HG03521 (cell line): ENCODE results near the gene RND3.

Source experiments
- ATAC-seq: cut with Tn5 transposase; IDR thresholded peaks from one replicate; pipeline ENCODE4 v1.9.1; 2021; ENCODE audit warnings: mild to moderate bottlenecking, moderate library complexity; ENCODE audit not compliant: unreplicated experiment

The RND3 gene

DNA sequence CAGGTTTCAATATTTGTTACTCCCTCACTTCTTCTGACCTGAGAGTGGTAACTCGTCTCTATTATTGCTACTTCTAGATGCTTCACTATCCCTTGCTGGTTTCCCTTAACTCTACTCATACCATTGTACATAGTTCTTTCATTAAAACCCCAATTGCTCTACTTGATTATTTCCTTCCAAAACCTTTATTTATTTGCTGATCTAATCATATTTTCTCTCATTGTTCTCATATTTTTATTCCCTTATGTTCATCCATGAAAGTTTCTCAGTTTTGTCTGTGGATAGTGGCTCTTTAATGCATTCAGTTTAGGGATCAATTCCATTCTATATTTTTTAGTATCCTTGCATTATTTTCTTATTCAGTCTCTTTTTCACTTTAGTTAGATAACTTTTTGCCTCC lies 42.1 kb downstream of the RND3 start:
- no peak for ATAC-seq

DNA sequence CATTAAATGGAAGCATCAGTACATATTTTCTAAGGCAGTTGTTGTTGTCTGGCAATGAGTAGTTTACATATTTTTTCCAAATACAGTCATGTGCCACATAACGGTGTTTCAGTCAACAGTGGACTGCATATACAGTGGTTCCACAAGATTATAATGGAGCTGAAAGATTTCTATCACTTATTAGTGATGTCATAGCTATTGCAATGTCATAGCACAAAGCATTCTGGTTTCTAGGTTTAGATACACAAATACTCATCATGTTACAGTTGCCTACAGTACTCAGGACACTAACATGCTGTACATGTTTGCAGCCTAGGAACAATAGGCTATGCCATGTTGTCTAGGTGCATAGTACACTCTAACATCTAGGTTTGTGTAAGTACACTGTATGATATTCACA lies 45.0 kb downstream of the RND3 start:
- ATAC-seq = no peak

DNA sequence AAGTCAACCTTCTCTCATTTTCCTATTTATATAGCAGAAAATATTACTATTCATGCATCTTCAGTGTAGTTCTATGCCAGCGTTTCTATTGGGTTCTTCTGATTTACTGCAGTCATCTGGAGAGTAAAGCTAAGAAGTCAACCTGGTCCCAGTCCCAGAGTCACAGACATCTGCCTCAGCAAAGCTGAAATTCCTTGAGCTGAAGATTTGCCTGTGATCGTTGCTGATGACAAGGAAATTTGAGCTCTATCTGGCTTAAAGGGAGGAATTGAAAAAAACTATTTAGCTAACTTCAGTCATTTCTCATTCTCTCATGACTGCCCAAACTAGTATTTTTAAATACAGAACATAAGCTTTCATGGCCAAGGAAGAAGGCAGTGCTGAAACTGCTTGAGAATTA lies 45.7 kb downstream of the RND3 start:
- ATAC-seq = no peak

DNA sequence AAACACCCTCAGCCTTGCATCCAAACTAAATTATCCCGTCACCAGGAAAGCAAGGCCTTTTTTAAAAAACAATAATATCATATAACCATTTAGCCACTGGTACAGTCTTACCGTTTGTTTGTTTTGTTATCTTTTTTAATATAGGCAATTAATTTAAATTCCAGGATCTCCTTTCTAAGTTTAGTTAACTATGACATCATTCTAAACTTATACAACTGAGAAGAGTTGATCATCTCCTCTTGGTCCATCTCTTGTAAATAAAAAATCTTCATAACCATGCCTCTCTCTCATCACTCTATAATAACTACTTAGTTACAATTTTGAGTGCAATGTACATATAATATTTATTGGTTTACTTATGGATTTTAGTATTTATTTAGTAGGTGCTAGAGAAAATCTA lies 46.2 kb downstream of the RND3 start:
- no peak for ATAC-seq

DNA sequence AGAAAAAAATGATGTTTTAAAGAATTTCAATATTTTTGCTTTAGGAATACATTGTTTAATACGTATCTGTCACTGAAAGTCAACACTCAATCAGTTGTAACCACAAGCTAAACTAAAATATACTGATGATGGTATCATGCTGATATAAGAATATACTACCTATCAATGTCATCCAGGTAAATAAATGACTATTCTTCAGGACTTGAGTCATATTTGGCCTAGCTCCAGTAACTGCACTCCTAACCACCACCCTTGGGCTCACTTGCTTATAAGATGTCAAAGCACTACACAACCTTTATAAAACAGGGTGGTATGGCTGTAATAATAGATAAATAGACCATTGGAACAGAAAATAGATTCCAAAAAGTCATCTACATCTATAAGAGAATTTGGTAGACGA lies 48.8 kb downstream of the RND3 start:
- ATAC-seq = no peak

DNA sequence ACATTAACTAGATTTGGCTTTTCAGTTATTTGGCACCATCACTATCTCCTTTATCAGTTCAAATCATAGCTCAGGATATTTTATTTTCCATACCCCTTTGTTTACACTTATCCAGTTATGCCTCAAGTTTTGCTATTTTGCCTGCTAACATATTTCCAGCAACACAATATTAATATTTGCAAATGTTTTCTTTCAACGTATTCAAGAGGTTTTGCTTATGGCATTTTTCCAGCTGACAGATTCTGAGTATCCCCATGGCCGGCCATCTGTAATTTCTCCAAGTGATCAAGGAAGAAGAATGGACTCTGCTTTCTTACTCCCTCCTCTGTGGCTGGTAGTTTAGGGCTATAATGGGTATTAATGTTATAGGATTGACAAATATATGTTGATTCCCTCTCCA lies 49.4 kb downstream of the RND3 start:
- ATAC-seq = no peak

DNA sequence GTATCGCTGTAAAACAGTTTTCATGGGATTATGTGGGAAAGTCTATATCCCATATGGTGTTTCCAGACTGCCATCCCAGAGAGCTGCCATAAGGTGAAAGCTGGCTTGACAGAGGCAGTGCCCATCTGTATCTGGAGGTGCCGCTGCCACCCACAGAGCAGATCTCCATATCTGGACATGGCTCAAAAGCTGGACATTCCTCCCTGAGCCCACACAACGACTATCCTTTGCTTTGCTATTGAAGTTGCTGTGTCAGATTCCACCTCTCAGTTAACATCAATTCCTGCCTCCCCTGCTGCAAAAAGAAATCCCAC lies 55.2 kb downstream of the RND3 start:
- no peak for ATAC-seq

DNA sequence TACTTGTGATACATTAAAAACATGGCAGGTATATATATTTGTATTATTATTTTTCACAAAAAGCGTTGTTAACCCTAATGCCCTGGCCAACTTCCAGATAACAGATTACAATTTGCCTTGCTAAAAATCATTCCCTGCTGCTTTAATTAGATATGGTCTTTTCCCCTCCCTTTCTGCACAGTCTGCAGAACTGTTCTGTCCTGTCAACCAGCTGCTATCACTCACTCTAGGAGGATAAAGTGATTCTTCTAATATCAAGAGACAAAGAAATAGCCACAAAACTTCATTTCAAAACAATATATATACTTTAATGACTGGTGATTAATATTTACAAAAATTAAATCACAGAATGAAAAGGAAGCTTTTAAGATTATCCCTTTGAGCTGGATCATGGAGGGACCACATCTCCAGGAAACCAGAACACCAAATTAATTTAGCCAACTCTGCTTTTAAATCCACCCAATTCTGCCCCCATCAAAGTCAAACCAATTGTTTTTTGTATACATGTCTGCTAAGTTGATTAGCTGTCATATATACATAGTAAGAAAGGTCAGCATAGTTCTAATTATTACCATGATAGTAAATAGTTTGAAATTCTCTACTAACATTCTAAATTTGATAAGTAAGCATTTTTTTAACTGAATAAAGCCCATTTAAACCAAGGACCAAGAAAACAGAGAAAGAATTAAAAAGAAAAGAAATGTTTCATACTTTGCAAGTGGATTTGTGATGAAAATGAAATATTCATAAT lies 55.7 kb downstream of the RND3 start:
- ATAC-seq = no peak

DNA sequence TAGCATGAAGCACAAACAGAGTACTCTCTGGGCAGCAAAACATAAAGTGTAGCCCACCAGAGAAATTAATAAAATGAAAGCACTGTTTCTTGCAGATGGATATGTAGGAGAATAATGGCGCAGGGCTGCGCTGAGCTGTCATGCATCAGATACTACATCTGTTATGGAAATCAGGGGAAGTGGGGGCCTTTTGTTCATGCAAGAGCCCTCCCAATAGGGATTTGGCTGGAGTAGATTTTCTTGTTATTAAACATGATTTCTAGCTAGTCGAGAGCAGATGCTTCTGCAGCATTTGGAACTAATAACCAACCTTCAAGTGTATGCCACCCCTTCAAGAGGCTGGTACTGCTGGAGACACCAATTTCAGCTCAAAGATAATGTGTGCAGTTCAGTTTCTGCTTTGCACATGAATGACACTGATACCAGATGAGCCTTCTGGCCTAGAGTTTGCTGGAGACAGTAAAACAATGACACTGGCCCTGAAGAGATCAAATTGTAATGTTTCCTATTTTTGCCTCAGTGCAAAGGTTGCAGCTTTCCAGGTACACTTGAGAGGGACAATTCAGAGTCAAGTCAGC lies 58.0 kb downstream of the RND3 start:
- ATAC-seq = no peak

DNA sequence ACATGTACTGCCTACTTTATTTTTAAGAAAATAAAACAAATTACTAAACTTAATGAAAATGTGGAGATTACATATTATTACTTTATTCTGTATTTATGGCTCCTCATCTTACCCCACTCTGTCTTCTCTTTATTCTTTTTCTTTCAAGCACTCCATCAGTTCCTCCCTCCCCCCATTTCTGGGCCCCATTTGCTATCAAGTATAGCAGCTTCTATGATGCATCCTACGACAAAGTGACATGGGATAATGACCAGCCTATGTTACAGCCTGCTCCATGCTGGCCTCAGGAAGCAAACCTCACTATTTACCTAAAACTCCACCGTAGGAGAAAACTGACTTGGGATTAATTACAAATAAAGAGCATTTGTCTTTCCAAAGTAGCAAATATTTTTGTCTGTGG lies 58.8 kb downstream of the RND3 start:
- ATAC-seq = no peak

DNA sequence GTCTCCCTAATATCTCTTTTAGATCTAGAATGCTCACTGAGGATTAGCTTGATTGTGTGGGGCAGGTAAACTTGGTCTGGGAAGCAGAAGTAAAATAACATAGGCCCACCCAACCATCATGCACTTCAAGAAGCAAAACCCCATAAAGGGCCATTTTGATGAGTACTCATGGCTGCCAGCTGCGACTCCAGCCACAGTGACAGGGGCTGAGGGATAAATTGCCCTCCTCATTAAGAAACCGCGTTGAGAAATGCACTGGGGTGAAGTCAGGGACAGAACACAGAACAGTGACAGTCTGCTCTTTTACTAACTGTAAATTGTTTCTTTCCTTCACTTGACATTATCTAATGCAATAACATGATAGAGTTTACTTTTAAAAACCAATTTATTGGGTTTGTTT lies 60.2 kb downstream of the RND3 start:
- ATAC-seq = no peak

DNA sequence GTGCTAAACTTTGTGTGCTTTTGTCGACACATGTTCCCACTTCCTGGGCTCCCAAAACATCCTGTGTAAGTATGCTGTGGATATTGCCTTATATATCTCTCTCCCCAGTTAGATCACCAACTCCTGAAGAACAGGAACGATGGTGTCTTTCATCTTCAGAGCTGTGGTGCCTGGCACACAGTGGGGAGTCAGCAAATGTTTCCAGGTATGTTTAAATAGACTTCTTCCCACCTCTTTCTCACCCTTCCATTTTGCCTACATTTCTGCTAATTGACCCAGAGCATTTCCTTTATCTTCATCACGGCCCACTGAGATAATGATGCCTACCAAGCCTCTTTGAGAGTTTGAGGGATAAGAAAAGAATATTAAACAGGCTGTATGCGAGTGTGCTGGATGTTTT lies 60.7 kb downstream of the RND3 start:
- no peak for ATAC-seq

DNA sequence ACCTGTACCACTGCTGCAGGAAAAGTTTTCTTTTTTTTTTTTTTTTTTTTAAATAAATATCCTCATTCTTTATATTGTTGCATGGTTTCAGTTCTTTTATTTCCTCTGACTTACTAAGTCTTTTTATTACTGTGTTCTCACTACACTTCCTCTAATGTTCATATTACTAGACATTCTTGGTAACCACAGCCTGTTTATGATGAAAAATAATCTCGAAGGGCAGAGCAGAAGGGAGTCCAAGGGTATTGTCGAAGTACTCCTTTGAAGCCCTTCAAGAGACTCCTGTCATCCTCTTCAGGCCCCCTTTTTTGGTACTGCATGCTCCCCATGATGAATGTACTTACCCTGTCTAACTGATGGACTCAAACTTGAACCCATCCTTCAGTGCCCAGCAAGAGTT lies 61.2 kb downstream of the RND3 start:
- no peak for ATAC-seq

DNA sequence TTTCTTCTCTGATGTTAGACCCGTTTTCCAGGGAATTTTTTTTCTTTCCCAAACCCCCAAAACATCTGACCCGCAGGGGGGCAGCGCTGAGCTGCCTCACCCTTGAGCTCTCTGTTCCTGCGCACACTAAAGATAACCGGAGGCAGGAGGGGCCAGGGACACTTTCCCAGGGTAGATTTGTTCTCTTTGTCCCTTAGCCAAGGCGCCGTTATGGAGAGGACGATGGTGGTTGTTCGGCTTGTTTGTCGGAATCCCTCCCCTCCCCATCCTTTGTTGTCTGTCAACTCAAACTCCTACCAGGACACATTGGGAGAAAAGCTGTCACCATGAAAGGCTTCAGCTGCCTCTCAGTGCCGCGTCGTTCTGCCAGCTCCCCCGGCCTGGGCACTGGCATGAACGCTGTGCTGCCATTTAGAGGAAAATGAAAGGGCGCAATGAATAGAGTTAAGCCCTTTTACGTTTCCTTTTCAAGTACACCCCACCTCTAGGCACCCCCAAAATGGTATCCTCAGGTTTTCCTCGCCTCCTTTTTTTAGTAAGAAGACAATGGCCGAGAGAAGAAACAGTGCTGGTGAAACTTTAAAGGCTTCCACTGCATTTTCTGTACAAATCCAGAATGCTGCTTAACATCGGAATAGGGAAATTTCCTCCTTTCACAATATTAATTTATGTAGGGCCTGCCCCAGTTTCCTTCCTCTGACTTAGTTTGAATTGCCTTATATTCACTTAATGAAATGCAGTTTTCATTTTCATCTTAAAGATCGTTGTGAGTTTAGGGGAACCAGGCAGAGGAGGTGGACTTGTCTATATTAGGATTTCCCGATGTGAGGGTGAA lies 62.1 kb downstream of the RND3 start:
- no peak for ATAC-seq

DNA sequence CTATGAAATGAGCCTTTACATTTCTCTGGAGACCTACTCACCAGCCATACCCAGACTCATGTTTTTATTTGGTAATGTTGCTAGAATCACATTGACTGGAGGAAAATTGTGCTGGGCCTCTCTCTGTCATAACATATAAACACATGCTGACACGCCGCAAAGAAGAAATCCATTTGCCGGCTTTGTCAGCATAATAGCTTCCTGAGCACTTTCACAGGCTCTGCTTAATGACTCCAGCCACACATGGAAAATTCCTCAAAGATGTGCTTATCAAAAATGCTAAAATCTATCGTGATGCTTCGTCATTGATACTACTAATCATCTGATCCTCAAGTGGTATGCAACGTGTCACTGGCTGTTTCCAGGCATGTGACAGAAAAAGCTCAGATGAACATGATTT lies 63.1 kb downstream of the RND3 start:
- ATAC-seq = no peak

DNA sequence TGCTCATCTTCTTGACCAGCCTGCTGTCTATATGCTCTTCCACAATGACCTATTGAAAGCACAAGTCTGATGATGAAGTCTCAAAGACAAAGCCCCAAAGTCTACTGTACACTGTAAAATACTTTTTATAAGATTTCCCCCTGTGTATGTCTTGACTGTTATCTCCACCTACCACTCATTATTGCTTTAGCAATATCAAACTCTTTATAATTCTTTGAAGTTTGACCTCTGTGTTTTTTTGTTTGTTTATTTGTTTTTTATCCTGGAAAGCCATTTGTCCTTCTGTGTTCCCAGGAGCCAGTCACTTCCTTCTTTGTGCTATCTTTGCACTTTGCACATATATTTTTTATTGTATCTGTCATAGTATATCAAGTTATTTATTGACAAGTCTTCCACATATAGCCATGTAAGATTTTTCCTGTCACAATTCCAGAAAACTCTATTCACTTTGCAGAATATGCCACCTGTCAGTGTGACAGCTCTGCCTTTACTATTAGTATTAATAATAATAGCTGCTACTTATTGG lies 66.3 kb downstream of the RND3 start:
- no peak for ATAC-seq

DNA sequence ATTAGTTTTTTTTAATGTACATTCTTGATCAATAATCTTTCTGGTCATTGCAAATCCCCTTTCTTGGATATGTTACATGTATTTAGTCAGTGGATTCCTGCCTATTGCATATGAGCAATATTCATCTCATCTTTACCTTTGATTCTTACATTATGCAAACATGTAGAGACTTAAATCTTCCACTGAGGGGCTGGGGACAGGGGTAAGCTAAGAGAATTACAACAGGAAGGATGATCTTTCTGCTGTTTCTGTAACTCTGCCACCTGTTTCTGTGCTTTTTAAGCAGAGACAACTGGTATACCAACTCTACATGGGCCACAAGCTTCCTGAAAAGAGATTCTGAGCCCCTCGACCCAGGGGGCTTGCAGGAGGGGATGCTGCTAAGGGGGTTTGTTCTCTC lies 68.6 kb downstream of the RND3 start:
- ATAC-seq = no peak
